Measurements from ENCODE around the gene ZFYVE28. TPM values are rescaled to one million over a fixed set of nuclear protein-coding genes. Genes with fewer than 3 reads are reported as not detected.

ZFYVE28 gene
- total and polyA plus RNA-seq, 10 of the 15 experiments (the other 5 are each of a cell fraction or from before 2014, with no cell fraction given): 0.06 to 1.9 (median 0.22) TPM; not detected in 1

DNA sequence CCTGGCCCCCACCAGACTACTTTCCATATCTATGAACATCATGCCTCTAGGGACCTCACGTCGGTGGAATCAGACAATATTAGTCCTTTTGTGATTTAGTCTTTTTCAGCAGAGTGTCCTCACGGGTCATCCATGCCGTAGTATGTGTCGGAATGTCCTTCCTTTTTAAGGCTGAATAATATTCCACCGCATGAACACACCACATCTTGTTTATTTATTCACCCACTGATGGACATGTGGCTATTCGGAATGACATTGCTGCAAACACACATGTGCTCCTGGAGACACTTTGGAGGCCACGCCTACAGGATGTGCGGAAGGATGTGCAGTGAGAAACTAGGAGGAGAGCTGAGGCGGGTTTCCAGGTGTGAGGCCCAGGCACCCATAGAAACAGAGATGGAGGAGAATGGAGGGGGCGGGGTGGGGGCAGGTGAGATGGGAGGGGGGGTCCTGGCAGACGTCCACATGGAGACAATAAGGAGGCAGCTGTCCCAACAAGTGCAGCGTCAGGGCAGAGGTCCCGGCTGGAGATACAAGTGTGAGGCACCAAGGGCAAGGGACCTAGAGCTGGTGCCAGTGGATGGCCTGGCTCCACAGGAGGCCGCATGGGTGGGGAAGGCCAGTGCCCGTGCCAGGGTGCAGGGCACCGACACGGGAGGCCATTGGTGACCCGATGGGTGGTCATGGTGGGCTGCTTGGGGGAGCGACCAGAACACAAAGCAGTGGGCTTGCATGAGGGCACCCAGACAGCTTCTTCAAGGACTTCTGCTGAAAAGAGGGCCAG, 20.7 kb downstream of the ZFYVE28 start:
- in situ Hi-C loops (cut with MboI) (no loop called here), intact Hi-C loops (cut with micrococcal nuclease; ENCODE audit: unreplicated experiment) (no loop called here)
- Histone ChIP-seq H4K20me1 (ENCODE audit: control insufficient read depth, insufficient read depth) (no peaks in the 10 kb centered on the region), H2AFZ (ENCODE audit: control insufficient read depth, low read depth, low read length) (no peak overlapping the region), H3K4me1 (ENCODE audit: control insufficient read depth, insufficient read depth, low read length) (peaks cover 7% of the 10 kb centered on the region), H3K36me3 (ENCODE audit: control insufficient read depth in 2 of 2, insufficient read depth in 2 of 2, low read length in 1 of 2) (no peaks in the 10 kb centered on the region), H3K27ac (ENCODE audit: control insufficient read depth, insufficient read depth) (no peak overlapping the region), H3K27me3 (replicated peaks in 1 of 2; ENCODE audit: control insufficient read depth in 2 of 2, insufficient read depth in 2 of 2, low read length in 1 of 2) (peaks cover 4 to 5% of the 10 kb centered on the region in 2 experiments; a peak in 3 of 4 replicates), H3K4me2 (ENCODE audit: control insufficient read depth, insufficient read depth) (no peak overlapping the region), H3K4me3 (no peak overlapping the region), H3K9ac (ENCODE audit: control insufficient read depth, insufficient read depth, low read length) (no peak overlapping the region), H3K79me2 (ENCODE audit: control insufficient read depth, insufficient read depth, low read length) (no peaks in the 10 kb centered on the region), H3K9me3 (replicated peaks; ENCODE audit: control insufficient read depth, insufficient read depth, low read length) (no peaks in the 10 kb centered on the region)
- ChIA-PET POLR2A (no interaction called here), RAD21 (ENCODE audit: unreplicated experiment) (no interaction called here), CTCF (no interaction called here), SMC1A (ENCODE audit: uncharacterized antibody, unreplicated experiment) (no interaction called here)
- FAIRE-seq (no peak), DNase-seq (ENCODE audit: low read depth, low spot score) (no peak), ATAC-seq (no peak)
- 45% methylated on average over 19 of the region's 20 CpGs for WGBS (ENCODE audit: insufficient coverage, insufficient replicate concordance, low lambda C conversion rate, missing lambda C conversion rate)
- no TSS peak for BruUV-seq (replicated peaks)
- TF ChIP-seq, protein P1, sequence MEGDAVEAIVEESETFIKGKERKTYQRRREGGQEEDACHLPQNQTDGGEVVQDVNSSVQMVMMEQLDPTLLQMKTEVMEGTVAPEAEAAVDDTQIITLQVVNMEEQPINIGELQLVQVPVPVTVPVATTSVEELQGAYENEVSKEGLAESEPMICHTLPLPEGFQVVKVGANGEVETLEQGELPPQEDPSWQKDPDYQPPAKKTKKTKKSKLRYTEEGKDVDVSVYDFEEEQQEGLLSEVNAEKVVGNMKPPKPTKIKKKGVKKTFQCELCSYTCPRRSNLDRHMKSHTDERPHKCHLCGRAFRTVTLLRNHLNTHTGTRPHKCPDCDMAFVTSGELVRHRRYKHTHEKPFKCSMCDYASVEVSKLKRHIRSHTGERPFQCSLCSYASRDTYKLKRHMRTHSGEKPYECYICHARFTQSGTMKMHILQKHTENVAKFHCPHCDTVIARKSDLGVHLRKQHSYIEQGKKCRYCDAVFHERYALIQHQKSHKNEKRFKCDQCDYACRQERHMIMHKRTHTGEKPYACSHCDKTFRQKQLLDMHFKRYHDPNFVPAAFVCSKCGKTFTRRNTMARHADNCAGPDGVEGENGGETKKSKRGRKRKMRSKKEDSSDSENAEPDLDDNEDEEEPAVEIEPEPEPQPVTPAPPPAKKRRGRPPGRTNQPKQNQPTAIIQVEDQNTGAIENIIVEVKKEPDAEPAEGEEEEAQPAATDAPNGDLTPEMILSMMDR (IDR thresholded peaks at IDR 0.05 in 2 of 3, conservative IDR thresholded peaks at IDR 0.05 in 1 of 3; ENCODE audit: control insufficient read depth in 2 of 3, extremely low read depth in 1 of 3, insufficient read depth in 1 of 3, low read depth in 3 of 3, low read length in 3 of 3): no peak
- TF ChIP-seq YBX1 (IDR thresholded peaks at IDR 0.05) (no peak), CHD4 (IDR thresholded peaks at IDR 0.05) (no peak), EGR1 (IDR thresholded peaks at IDR 0.05; ENCODE audit: borderline replicate concordance in 1 of 2, low read depth in 2 of 2, low read length in 2 of 2) (no peak), NR2F1 (conservative IDR thresholded peaks at IDR 0.05) (no peak), EP300 (IDR thresholded peaks at IDR 0.05; ENCODE audit: borderline replicate concordance in 1 of 2, control insufficient read depth in 1 of 2, low read depth in 2 of 2, low read length in 2 of 2) (no peak), MTA2 (IDR thresholded peaks at IDR 0.05; ENCODE audit: low read depth) (no peak), KLF5 (IDR thresholded peaks at IDR 0.05; ENCODE audit: partially characterized antibody) (no peak), KDM1A (IDR thresholded peaks at IDR 0.05; ENCODE audit: borderline replicate concordance) (no peak), YY1 (IDR thresholded peaks at IDR 0.05; ENCODE audit: low read depth, low read length) (no peak)
- TF ChIP-seq, protein P2, sequence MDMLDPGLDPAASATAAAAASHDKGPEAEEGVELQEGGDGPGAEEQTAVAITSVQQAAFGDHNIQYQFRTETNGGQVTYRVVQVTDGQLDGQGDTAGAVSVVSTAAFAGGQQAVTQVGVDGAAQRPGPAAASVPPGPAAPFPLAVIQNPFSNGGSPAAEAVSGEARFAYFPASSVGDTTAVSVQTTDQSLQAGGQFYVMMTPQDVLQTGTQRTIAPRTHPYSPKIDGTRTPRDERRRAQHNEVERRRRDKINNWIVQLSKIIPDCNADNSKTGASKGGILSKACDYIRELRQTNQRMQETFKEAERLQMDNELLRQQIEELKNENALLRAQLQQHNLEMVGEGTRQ (IDR thresholded peaks at IDR 0.05; ENCODE audit: borderline replicate concordance, low read depth, low read length): no peak
- TF ChIP-seq, protein P3, sequence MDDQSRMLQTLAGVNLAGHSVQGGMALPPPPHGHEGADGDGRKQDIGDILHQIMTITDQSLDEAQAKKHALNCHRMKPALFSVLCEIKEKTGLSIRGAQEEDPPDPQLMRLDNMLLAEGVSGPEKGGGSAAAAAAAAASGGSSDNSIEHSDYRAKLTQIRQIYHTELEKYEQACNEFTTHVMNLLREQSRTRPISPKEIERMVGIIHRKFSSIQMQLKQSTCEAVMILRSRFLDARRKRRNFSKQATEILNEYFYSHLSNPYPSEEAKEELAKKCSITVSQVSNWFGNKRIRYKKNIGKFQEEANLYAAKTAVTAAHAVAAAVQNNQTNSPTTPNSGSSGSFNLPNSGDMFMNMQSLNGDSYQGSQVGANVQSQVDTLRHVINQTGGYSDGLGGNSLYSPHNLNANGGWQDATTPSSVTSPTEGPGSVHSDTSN (IDR thresholded peaks at IDR 0.05; ENCODE audit: insufficient replicate concordance, low read depth, low read length): no peak
- TF ChIP-seq, protein P4, sequence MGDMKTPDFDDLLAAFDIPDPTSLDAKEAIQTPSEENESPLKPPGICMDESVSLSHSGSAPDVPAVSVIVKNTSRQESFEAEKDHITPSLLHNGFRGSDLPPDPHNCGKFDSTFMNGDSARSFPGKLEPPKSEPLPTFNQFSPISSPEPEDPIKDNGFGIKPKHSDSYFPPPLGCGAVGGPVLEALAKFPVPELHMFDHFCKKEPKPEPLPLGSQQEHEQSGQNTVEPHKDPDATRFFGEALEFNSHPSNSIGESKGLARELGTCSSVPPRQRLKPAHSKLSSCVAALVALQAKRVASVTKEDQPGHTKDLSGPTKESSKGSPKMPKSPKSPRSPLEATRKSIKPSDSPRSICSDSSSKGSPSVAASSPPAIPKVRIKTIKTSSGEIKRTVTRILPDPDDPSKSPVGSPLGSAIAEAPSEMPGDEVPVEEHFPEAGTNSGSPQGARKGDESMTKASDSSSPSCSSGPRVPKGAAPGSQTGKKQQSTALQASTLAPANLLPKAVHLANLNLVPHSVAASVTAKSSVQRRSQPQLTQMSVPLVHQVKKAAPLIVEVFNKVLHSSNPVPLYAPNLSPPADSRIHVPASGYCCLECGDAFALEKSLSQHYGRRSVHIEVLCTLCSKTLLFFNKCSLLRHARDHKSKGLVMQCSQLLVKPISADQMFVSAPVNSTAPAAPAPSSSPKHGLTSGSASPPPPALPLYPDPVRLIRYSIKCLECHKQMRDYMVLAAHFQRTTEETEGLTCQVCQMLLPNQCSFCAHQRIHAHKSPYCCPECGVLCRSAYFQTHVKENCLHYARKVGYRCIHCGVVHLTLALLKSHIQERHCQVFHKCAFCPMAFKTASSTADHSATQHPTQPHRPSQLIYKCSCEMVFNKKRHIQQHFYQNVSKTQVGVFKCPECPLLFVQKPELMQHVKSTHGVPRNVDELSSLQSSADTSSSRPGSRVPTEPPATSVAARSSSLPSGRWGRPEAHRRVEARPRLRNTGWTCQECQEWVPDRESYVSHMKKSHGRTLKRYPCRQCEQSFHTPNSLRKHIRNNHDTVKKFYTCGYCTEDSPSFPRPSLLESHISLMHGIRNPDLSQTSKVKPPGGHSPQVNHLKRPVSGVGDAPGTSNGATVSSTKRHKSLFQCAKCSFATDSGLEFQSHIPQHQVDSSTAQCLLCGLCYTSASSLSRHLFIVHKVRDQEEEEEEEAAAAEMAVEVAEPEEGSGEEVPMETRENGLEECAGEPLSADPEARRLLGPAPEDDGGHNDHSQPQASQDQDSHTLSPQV (IDR thresholded peaks at IDR 0.05): no peak

All from GM12878 (cell line).